GM18909 (cell line): ENCODE measurements around the gene IGFBP2.

ENCODE experiments used
- ATAC-seq: cut with Tn5 transposase; IDR thresholded peaks from one replicate; pipeline ENCODE4 v1.9.1; 2021; ENCODE audit warnings: mild to moderate bottlenecking; ENCODE audit not compliant: unreplicated experiment, poor library complexity

The IGFBP2 gene

DNA sequence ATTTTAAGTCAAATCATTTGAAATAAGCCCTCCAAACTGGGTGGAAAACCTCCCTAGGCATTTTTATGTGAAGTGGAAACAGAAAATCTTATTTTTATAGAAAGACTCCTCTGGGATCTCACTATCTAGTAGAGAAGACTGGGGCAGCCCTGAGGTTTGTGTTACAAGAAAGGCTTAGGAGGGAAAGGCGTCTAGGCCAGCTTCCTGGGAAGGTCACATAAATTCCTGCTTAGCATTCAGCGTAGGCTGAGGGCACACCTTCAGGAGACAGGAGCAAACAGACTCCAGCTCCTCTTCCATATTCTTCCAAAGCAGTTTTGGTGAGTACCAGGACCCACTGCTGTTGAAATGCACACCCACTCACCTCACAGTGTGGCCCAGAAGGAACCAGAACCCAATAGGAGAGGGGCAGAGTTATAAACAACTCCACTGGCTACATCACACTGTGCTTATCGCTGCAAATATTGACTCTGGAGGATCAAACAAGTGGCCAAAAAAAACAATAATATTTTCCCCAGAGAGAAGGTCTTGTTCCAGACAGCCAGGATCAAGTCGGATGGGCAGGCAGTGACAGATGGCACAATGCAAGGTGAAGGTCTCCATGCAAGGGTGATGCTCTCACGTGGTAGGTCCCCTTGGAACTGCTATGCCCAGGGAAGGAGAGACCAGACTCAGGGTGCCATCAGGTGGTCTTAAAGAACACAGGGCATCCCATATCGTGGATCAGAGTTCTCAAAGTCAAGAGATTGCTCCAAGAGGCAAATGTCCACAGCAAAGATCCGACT, 17.7 kb upstream of the IGFBP2 start:
- ATAC-seq = no peak

DNA sequence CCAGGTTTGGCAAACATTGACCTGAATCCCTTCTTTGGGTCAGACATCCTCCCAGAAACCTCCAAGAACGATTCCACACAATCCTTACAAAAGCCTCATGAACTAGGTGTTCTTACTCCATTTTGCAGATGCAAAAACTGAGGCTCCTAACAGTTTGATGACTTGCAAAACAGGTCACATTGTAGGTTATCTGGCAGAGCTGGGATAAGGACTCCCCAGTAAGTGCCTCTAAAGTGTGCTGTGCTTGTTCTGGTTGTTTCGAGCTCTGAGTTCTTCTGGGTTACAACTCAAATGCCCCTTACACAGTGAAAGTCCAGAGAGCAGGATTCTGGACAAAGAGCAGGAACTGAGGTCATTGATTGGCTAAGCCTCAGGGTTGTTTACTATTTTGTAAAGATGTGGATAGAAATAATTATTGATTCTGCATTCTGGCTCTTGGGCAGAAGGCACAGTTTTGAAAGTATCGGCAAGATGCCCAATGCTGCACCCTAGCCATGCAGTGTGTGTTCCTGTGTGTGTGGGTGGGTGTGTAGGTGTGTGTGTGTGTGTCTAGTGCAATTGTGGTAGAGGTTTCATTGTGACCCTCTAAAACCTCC, 17.0 kb upstream of the IGFBP2 start:
- no peak for ATAC-seq

DNA sequence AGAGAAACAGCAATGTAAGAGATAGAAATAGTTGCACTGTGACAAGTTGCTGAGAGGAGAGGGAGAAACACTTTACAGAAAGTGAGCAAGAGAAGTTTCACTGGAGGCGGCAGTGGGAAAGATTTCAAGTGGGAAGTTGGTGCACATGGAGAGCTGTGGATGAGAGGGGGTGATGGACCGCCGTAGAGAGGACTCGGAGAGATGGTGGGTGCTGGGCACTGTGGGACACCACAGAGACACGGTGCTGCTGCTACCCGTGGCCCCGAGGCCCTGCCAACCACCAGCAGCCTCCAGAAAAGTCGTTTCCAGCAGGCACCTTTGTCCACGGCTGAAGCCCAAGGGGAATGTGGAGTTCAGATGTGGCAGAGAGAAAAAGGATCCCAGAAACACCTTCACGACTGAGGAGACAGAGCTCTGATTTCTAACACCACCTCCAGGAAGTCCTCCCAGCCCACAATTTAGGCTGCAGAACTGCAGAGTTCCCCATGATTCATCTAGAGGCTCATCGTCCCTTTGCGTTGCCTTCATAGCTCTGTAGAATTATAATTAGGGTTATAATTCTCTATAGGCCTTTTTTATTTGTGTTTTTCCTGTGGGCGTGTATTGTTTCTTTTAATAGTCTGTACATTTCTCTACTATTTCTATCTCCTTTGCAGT, 15.9 kb upstream of the IGFBP2 start:
- no peak for ATAC-seq

DNA sequence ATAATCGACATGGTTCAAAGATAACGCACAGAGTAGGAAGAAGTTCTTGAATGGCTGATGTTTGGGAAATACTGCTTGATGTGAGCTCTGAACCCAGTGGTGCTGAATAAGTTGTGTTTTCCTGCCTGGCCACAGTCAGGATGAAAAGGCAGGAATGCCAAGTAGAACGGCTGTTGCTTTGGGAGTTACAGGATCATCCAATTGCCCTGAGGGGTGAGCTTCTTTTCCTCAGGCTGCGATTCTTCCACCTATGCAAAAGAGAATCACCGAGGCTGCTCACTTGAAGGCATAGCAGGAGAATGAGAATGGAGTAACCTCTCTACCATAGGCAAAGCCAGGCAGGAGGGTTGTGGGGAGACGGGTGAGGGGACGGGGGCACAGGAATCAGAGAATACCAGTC, 14.4 kb upstream of the IGFBP2 start:
- no peak for ATAC-seq

DNA sequence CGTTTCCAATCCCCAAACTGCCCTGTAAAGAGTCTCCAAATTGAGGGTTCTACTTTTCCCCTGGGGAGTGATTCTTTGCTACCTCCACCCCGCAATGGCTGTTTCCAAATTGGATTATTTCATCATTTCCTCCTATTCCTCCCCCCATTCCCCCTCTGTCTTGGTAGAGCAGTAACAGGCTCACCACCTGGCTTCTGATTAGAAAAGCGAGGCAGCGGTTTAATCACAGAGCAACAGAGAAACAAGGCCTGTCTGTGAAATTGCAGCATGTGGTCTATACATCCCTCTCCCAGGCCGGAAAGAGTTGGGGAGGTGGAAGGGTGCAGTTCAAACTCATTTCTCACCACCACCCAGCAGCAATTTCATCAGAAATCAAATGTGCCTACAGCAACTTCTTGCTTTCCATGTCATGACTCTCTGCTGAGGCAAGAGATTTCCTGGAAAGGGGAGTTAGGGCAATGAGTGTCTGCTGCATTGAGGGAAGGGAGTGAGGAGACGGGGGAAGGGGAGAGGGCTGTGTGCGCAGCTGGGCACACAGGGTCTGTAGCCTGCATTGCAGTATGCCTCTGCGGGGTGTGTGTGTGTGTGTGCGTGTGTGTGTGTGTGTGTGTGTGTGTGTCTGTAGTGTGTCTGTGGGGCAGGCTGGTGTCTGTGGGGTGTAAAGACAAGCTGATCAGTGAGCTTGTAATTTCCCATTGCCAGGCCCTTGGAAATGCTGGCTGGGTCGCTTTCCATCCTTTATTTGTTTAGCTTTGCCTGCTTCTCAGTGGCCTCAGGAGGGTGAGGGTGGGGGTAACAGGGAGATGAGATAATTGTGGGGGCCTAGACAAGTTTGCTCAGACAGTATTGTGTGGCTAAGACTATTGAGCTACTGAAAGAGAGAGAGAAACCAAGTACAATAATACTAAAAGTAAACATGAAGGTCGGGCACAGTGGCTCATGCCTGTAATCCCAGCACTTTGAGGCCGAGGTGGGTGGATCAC, 13.5 kb upstream of the IGFBP2 start:
- ATAC-seq = no peak

DNA sequence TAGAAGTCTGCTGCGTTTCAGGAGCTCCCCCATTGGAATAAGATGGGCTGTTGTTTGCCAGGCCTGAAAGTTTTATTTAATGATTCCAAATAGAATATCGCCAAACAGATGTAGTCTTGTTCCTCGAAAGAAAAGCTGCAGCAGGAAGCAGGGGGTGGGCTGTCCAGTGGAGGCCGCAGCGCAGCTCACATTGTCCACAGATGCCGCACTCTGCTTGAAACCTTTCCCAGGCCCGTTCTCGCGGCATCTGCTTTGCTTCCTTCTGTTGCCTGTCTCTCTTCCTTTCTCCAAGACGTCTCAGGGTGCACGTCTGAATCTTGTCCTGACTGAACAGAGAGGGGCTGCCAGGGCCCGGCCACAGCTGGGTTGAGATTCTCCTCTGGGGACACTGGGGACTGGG, 12.4 kb upstream of the IGFBP2 start:
- ATAC-seq = no peak

DNA sequence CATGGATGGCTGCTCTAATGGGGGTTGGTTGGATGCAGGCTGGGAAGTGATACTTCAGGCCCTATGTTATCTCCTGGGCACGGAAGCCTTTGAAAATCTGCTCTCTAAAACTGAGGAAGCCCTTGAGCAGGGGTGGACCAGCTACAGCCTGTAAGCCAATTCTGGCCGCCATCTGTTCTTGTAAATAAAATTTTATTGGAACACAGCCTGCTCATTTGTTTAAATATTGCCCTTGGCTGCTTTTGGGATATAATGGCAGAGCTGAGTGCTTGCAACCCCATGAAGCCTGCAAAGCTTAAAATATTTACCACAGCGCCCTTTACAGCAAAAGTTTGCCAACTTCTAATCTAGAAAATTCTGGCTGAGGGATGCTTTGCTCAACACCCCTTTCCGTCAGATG, 11.9 kb upstream of the IGFBP2 start:
- no peak for ATAC-seq

DNA sequence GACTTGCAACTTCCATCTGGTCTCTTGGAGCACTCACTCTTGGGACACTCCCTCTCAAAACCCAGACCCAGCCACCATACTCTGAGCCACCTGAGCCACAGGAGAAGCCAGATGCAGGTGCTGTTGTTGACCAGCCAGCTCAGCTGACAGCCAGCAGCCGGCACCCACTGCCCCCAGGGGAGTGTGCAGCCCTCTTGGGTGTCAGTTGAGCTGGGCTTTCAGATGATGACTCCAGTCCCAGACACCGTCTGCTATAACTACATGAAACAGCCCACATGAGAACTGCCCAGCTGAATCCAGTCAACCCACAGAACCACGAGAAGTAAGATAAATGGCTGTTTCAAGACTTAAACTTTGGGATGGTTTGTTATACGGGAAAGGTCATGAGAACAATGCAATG, 10.7 kb upstream of the IGFBP2 start:
- ATAC-seq = no peak

DNA sequence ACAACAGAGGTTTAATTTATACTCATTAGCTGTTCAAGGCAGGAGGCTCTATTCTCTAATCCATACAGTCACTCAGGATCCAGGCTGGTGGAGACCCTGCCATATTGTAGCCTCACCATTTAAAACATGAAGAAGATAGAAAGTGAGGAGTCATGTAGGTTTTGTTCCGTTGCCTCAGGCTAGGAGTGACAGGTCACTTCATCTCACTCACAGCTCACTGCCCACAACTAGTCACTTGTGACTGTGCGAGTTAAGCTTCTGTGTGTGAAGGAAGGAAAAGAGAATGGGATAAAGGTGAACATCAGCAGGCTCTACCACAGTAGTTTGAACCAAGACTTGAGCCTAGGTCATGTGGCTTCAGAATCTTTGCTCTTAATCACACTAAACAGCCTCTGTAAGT, 9.0 kb upstream of the IGFBP2 start:
- ATAC-seq = no peak

DNA sequence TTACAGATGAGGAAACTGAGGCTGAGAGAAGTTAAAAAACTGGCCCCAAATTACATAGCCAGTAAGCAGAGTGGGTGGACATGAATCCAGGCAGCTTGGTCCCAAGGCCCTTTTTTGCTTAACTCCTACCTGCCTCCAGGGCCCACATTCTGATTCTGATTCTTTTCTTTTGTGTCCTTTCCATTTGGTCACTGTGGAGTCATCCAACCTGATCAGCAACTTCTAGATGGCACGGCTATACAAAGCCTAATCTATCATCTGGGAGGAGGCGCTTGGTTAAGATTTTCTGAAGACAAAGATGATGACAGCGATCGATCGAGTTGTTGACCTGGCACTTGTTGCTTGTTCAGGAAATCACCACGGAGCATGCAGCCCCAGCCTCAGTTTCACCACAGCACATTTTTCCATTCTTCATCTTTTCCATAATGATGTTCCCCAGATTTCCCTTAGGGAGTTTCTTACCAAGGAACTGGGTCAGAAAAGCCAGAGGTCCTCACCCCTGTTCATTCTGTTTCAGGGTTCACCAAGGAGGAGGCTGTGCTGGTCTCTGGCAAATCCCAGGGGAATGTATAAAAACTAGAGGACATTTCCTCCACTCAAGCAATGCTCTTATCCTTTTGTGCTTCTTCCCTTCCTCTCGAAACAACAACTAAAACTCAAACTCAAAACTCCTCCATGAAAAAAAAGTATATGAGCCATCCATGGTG, 6.9 kb upstream of the IGFBP2 start:
- no peak for ATAC-seq

DNA sequence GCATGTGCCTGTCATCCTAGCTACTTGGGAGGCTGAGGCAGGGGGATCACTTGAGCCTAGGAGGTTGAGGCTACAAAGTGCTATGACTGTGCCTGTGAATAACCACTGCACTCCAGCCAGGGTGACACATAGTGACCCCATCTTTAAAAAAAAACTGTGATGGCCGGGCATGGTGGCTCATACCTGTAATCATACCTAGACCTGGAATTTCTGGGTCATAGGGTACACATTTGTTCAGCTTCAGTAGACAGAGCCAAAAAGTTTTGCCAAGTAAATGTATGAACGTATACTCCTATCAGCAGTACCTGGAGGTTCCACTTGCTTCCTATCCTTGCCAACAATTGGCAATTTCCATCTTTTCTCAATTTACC, 6.4 kb upstream of the IGFBP2 start:
- ATAC-seq = no peak

DNA sequence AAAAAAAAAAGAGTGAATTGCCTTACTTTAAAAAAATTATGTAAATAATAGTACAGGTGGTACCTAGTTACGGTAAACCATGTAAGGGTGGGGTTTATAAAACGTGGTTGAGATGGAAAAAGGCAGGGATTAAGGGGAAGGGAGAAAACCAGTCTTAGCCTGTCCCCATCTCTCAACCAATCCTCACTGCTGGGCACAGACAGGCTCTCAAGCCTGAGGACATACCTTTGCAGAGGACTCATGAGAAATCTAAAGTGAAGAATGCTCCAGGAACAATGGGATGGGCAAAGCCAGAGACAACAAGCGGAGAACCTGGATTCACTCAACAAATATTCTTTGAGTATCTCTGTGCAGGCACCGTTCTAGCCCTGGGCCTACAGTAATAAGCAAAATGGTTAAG, 3.4 kb upstream of the IGFBP2 start:
- ATAC-seq = no peak

DNA sequence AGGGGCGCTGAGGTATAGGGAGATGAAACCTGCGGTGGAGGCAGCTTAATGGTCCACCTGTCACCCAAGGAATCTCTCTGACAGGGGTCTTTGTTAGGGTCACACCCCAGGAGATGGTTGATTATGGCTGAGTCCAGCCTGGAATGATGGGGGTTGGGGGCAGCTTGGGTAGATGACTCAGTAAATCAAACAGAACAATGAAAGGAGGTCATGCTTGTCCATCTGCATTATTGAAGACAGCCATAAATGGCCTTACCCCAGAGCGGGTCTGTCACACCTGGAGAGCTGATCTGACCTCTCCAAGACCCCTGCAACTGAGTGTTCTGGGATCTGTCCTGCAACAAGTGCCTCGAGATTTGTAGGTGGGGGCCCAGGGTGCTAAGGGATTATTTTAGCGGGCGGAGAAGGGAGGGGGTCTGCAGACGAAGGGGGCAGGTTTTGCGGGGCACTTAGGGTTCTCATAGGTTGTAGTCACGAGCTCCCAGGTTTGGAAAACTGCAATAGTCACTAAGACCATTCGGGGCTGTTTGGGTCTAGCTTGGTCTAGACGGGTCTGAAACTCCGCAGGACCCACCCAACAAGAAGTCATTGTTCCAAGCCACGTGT, 771 bp upstream of the IGFBP2 start:
- ATAC-seq = no peak

DNA sequence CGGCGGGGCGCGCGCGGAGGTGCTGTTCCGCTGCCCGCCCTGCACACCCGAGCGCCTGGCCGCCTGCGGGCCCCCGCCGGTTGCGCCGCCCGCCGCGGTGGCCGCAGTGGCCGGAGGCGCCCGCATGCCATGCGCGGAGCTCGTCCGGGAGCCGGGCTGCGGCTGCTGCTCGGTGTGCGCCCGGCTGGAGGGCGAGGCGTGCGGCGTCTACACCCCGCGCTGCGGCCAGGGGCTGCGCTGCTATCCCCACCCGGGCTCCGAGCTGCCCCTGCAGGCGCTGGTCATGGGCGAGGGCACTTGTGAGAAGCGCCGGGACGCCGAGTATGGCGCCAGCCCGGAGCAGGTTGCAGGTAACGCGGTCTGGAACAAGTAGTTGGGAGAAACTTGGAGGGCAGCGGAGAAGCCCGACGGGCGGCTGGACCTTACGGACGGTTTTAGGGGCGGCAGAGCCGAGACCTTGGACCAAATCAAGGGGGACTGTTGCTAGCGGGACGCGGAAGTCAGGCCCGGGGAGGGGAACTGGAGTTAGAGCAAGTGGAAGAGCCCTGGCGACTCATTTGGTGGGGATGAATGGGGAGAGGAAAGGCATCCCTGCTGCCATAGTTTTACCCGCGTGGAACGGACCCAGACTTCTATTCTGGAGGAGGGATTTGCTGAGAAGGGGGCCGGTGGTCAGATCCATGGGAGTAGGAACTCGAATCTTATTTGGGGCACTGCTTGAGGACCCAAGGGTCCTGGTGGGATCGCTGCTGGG, 573 bp downstream of the IGFBP2 start:
- ATAC-seq = no peak

DNA sequence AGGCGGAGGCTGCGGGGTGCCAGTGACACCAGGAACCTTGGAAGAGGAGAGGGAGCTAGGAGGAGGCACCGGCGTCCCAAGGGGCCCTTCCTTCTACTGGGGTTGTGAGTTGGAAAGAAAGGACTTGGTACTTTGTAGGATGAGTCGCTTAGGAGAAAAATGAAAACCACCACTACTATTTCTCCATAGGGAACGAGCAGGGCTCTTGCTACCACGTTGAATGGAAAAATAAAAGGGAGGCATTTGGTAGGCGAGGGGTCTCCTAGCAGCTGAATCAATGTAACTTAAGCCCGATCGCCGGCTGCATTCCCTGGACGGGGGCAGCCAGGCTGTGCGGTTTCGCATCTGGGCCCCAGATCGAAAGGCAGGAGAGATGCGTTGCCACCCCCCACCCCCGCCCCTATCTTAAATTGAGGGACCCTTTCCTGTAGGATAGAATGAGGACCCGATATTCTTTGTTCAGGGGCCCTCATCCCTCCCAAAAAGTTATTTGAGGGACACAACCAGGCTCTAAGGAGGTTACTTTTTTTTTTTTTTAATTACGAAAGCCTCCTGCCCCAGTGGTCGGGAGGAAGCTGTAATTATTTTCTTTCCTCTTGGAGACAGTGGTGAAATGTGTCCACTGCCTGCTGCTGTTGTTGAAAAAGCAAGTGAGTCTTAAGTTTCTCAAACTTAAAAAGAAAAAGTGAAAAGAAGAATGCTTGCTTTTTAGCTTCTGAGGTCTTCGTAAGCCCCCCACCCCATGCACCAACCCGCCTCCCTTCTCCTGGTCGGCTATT, 1.3 kb downstream of the IGFBP2 start:
- ATAC-seq = no peak

DNA sequence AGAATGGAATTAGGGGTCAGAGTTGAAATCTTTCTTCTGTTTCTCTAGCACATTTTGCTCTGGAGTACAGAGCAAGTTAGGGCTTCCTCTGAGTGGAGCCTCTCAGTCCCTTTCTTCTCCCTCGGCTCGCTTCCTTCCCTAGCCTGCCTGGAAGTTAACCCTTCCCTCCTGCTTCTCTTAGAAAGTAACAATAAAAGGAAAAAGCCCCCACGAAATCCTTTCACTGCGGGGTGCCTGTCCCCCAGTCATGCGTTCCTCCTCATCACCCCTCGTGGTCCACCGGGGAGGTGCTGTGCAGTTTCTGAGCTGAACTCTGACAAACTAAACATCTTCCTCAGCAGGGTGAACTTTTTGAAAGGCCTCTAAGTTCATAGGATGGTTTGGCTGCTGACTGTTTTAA, 2.0 kb downstream of the IGFBP2 start:
- no peak for ATAC-seq

DNA sequence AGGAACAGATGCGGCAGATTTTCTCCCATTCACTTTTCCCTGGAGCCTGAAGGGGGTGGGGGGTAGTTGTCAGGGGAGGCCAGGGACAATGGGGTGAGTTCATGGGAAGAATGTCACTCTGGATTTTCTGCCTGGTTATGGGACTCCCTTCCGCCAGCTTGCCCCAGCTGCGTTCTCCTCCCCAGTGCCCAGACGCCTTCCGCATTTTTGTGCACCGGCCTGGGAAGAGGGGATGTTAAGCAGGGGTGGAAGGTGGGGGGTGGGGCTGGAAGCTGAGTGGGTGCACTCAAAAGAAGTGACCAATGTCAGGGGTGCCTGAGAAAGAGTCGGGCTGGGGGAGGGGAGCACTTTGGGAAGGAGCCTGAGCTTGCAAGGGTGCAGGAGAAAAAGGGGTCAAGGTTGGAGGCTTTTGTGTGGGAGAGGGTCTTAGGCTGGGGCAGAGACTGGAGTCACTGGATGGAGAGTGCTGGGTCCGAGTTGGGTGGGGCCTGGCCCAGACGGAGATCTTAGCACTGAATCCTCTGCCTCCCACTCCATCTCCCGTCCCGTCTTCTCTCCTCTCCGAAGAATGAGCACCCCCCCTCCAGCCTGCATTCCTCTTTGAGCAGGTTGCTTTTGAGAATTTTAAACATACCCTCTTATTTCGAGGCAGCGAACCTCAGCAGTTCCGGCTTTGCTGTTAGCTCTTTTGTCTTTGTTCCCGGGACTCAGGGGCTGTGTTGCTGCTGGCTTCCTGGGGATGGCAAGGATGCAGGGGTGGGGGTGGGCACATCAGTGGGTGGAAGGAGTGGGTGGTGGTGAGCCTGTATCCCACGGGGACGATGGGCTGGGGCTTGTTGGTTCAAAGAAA, 2.7 kb downstream of the IGFBP2 start:
- ATAC-seq = no peak
